22Rv1 (cell line): ENCODE measurements around the gene ZNF618.

Experiments used
- H3K27ac ChIP-seq: fragments of 450-650 bp; 2 replicates; pipeline ENCODE4 v1.5.1; 2017
- CTCF ChIP-seq: fragments of 450-650 bp; IDR thresholded peaks from 2 replicates; pipeline ENCODE4 v1.5.1; 2017; ENCODE audit warnings: mild to moderate bottlenecking
- ZFX ChIP-seq: fragments of 450-650 bp; IDR thresholded peaks from 2 replicates; pipeline ENCODE4 v1.6.1; 2017; ENCODE audit warnings: antibody characterized with exemption, borderline replicate concordance

Gene ZNF618

GRCh38 chr9:113882636-113883164, 6.6 kb downstream of the ZNF618 start:
- no peak for TF ChIP-seq CTCF
- no peak for TF ChIP-seq ZFX
- H3K27ac ChIP-seq = no peak overlapping the region

DNA sequence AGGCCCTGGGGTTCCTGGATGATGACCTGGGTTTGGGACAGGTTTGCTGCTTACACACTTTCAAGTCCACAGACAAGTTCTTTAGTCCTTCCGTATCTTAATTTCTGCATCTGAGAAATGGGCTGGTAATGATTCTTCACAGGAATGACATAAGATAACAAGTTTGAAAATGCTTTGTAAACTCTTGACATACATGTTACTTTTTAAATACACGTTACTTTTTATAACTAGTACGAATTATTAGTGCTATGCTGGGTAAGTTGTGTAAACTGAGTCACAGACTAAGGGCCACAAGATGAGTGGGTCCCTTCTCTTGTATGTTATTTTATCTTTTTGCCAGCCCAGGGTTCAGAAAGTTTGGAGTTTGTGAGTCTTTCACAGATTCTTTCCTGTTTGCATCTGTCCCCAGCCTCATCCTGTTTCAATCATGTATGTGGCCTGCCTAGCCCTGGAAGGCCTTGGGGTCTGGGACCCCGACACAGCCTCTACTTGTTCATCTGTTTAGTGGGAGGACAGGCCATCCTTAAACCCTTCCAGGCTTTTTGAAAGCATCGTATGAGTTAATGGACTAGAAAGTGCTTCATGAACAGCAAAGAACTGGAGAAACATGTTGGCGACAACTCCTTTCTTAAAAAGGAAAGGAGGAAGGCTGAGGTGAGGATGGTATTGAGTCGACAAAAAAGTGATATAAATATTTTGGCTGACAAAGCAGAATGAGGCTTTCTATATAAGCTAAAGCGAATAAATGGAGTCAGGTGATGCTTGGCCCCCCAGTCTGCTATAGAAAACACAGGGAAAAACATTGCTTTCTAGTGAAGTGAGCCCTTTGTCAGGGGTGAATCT, 9.3 kb downstream of the ZNF618 start:
- no peak for TF ChIP-seq ZFX
- TF ChIP-seq CTCF = no peak
- no peak overlapping the region for H3K27ac ChIP-seq

DNA sequence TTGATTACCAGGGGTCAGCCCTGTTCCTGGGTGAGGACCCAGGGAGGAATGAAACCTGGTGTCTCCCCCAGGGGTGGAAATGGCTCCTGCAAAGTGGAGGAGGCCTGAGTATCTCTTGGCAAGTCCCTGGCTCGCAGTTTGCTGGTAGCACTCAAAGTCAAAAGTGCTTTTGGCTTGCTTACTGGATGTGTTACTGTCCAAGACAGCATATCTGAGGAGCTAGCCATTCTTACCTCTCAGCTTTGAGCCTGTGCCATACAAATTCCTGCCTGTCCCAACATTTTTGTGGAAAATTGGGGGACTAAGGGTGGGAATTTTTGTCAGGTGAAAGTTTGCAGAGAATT, 9.9 kb downstream of the ZNF618 start:
- TF ChIP-seq CTCF = no peak
- no peak for TF ChIP-seq ZFX
- H3K27ac ChIP-seq = no peak overlapping the region

- TF ChIP-seq CTCF (no peak), ZFX (no peak)
- H3K27ac ChIP-seq = no peak overlapping the region
These were observed 10.4 kb downstream of the ZNF618 start for GRCh38 chr9:113886466-113886865.

DNA sequence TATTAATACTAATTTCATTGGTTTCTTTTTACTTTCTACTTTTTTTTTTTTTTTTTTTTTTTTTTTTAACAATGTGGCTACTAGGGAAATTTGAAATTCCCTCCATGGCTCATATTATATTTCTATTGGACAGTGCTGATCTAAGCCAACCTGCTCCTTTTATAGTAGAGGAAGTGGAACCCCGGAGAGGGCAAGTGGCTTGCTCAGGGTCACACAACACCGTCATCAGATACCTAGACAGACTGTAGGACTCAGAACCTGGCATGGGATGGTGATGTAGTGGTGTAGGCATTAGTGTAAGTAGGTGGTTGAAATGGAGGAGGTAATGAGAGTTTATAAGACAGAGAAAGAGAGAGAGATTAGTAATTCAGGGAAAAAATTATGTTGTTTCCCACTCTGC, 10.8 kb downstream of the ZNF618 start:
- H3K27ac ChIP-seq = no peak overlapping the region
- no peak for TF ChIP-seq CTCF
- TF ChIP-seq ZFX = no peak

DNA sequence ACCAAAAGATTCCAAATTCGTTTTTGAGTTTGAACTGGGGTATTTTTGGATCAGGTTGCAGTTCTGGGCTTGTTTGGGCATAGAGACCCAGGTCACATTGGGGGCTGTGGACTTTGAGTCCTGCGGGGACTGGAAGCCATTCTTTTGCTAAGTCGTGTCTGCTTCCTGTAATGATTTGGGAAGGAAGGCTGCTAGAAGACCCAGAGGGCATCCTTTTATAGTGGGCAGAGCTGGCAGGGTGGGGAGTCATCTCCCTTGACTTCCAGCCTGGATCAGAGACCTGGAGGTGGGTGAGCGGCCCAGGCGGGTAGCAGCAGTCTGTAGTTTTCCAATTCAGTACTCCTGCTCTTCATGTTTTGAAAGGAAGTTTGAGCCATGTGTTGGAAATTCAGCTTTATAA, 11.3 kb downstream of the ZNF618 start:
- no peak overlapping the region for H3K27ac ChIP-seq
- TF ChIP-seq ZFX (no peak), CTCF (no peak)

- no peak overlapping the region for H3K27ac ChIP-seq
- TF ChIP-seq CTCF = no peak
- TF ChIP-seq ZFX = no peak
These were observed 12.2 kb downstream of the ZNF618 start for GRCh38 chr9:113888336-113888735.
